Raji (cell line): Measurements from ENCODE around the gene PWP1.

Source experiments
- POLR2A ChIP-seq: IDR thresholded peaks from 2 replicates; pipeline ENCODE4 v1.6.1; 2011; ENCODE audit warnings: low read depth, low read length, control low read depth; ENCODE audit not compliant: insufficient read depth

Gene PWP1

GRCh38 chr12:107685360-107686248, at the start of gene PWP1:
Gene PWP1, plus strand, starts transcription at chr12:107685799. Its CDS starts 101 bp downstream, at chr12:107685900.
- peak; percentile 96 for TF ChIP-seq POLR2A

- TF ChIP-seq POLR2A: no peak
Measured at GRCh38 chr12:107641154-107641553, 44.4 kb upstream of the PWP1 start.

GRCh38 chr12:107642240-107642639, 43.4 kb upstream of the PWP1 start:
- TF ChIP-seq POLR2A: no peak

GRCh38 chr12:107645630-107646333, 39.8 kb upstream of the PWP1 start:
- no peak for TF ChIP-seq POLR2A

GRCh38 chr12:107646436-107646835, 39.2 kb upstream of the PWP1 start:
- TF ChIP-seq POLR2A: no peak

- no peak for TF ChIP-seq POLR2A
Measured at GRCh38 chr12:107649661-107650061, 35.9 kb upstream of the PWP1 start.

GRCh38 chr12:107650977-107651376, 34.6 kb upstream of the PWP1 start:
- no peak for TF ChIP-seq POLR2A

GRCh38 chr12:107651571-107652449, 33.8 kb upstream of the PWP1 start:
- TF ChIP-seq POLR2A: no peak

GRCh38 chr12:107653519-107653918, 32.1 kb upstream of the PWP1 start:
- no peak for TF ChIP-seq POLR2A

GRCh38 chr12:107654873-107655272, 30.7 kb upstream of the PWP1 start:
- TF ChIP-seq POLR2A: no peak

GRCh38 chr12:107655281-107656065, 30.1 kb upstream of the PWP1 start:
- TF ChIP-seq POLR2A: no peak

- no peak for TF ChIP-seq POLR2A
Measured at GRCh38 chr12:107656302-107656701, 29.3 kb upstream of the PWP1 start.

- no peak for TF ChIP-seq POLR2A
Measured at GRCh38 chr12:107657133-107657532, 28.5 kb upstream of the PWP1 start.

- TF ChIP-seq POLR2A: no peak
Measured at GRCh38 chr12:107657621-107658020, 28.0 kb upstream of the PWP1 start.
